IPS-NIHi11 (cell line): ENCODE data around the gene GPD2.
"Not testable (repeated sequence)": the region's sequence is repeated elsewhere in the genome, so short reads cannot be mapped to it uniquely, and the experiment has no call there.

Source experiments
- DNase-seq: peaks from one replicate; pipeline ENCODE4 v3.0.0; 2012; ENCODE audit warnings: mixed read lengths, low spot score

The GPD2 gene

GRCh38 chr2:156476021-156476849 lies 40.1 kb downstream of the GPD2 start:
- no peak for DNase-seq

- no peak for DNase-seq
Observed at GRCh38 chr2:156476850-156477206, 40.6 kb downstream of the GPD2 start.

GRCh38 chr2:156480376-156480775 lies 44.2 kb downstream of the GPD2 start:
- DNase-seq, result no peak

GRCh38 chr2:156481312-156481711 lies 45.1 kb downstream of the GPD2 start:
- no peak for DNase-seq

GRCh38 chr2:156483741-156484173 lies 47.6 kb downstream of the GPD2 start:
- no peak for DNase-seq

GRCh38 chr2:156486147-156486546 lies 50.0 kb downstream of the GPD2 start:
- DNase-seq, result no peak

GRCh38 chr2:156486614-156487013 lies 50.4 kb downstream of the GPD2 start:
- no peak for DNase-seq

- DNase-seq, result no peak
Observed at GRCh38 chr2:156489195-156489594, 53.0 kb downstream of the GPD2 start.

GRCh38 chr2:156489750-156490465 lies 53.7 kb downstream of the GPD2 start:
- DNase-seq, result no peak

GRCh38 chr2:156490466-156490840 lies 54.3 kb downstream of the GPD2 start:
- DNase-seq, result no peak

GRCh38 chr2:156491176-156491575 lies 55.0 kb downstream of the GPD2 start:
- DNase-seq, result no peak

- no peak for DNase-seq
Observed at GRCh38 chr2:156492979-156493378, 56.8 kb downstream of the GPD2 start.

- not testable (repeated sequence) for DNase-seq
Observed at GRCh38 chr2:156495998-156496397, 59.8 kb downstream of the GPD2 start.

- no peak for DNase-seq
Observed at GRCh38 chr2:156505696-156506095, 69.5 kb downstream of the GPD2 start.

- no peak for DNase-seq
Observed at GRCh38 chr2:156511122-156511521, 74.9 kb downstream of the GPD2 start.

GRCh38 chr2:156511803-156512202 lies 75.6 kb downstream of the GPD2 start:
- no peak for DNase-seq

GRCh38 chr2:156512451-156512850 lies 76.3 kb downstream of the GPD2 start:
- DNase-seq, result no peak

GRCh38 chr2:156513219-156513618 lies 77.0 kb downstream of the GPD2 start:
- DNase-seq, result no peak

GRCh38 chr2:156517419-156517818 lies 81.2 kb downstream of the GPD2 start:
- DNase-seq, result no peak

- no peak for DNase-seq
Observed at GRCh38 chr2:156518138-156518537, 82.0 kb downstream of the GPD2 start.

- no peak for DNase-seq
Observed at GRCh38 chr2:156522864-156523440, 86.8 kb downstream of the GPD2 start.

- no peak for DNase-seq
Observed at GRCh38 chr2:156526950-156527636, 90.9 kb downstream of the GPD2 start.

GRCh38 chr2:156528583-156528982 lies 92.4 kb downstream of the GPD2 start:
- DNase-seq, result not testable (repeated sequence)
